ENCODE data around the gene FAIM2. TPM values are rescaled to one million over a fixed set of nuclear protein-coding genes. Genes with fewer than 3 reads are reported as not detected.

FAIM2 gene
- total RNA-seq, 1 experiment from 2014 or later: 0.18 TPM

GRCh38 chr12:49910331-49911212, 6.9 kb upstream of the FAIM2 start:
- Histone ChIP-seq H3K4me2 (ENCODE audit: low read length) (no peak overlapping the region), H4K20me1 (ENCODE audit: low read length) (no peaks in the 10 kb centered on the region), H3K4me3 (ENCODE audit: low read length) (no peak overlapping the region), H3F3A (ENCODE audit: low read length, unreplicated experiment) (no peaks in the 10 kb centered on the region), H3K9me2 (replicated peaks; ENCODE audit: low read length) (no peaks in the 10 kb centered on the region), H3K27me3 (ENCODE audit: low read length) (no peaks in the 10 kb centered on the region), H2AFZ (ENCODE audit: low read length) (no peak overlapping the region), H3K79me2 (ENCODE audit: low read length) (no peaks in the 10 kb centered on the region), H3K27ac (ENCODE audit: low read length) (no peak overlapping the region), H3K4me1 (ENCODE audit: insufficient read depth, low read length) (no peaks in the 10 kb centered on the region), H3K9me3 (ENCODE audit: low read length) (no peaks in the 10 kb centered on the region), H3K9ac (ENCODE audit: low read length) (no peak overlapping the region), H3K36me3 (ENCODE audit: low read depth, low read length) (no peaks in the 10 kb centered on the region)
- BruUV-seq (replicated peaks): no TSS peak
- ATAC-seq (no peak), DNase-seq (no peak)
- ChIA-PET POLR2A (ENCODE audit: unreplicated experiment) (no interaction called here), CTCF (no interaction called here)
- TF ChIP-seq EZH2 (IDR thresholded peaks at IDR 0.05; ENCODE audit: low read length, unreplicated experiment) (no peak), EZH2phosphoT487 (IDR thresholded peaks at IDR 0.05; ENCODE audit: borderline replicate concordance, low read length) (no peak), CTCF (conservative IDR thresholded peaks at IDR 0.05; ENCODE audit: low read depth, low read length) (no peak)
- intact Hi-C loops (cut with micrococcal nuclease): no loop called here

- H3K4me3 ChIP-seq (ENCODE audit: low read length): no peak overlapping the region
- CTCF ChIA-PET: no interaction called here
- POLR2A ChIA-PET (ENCODE audit: unreplicated experiment): no interaction called here
- H3K9me2 ChIP-seq (replicated peaks; ENCODE audit: low read length): no peaks in the 10 kb centered on the region
- no peak overlapping the region for H2AFZ ChIP-seq (ENCODE audit: low read length)
- ATAC-seq (no peak), DNase-seq (no peak)
- no peaks in the 10 kb centered on the region for H3K4me1 ChIP-seq (ENCODE audit: insufficient read depth, low read length)
- H3K4me2 ChIP-seq (ENCODE audit: low read length): no peak overlapping the region
- TF ChIP-seq EZH2phosphoT487 (IDR thresholded peaks at IDR 0.05; ENCODE audit: borderline replicate concordance, low read length) (no peak), CTCF (conservative IDR thresholded peaks at IDR 0.05; ENCODE audit: low read depth, low read length) (no peak), EZH2 (IDR thresholded peaks at IDR 0.05; ENCODE audit: low read length, unreplicated experiment) (no peak)
- no peaks in the 10 kb centered on the region for H3K79me2 ChIP-seq (ENCODE audit: low read length)
- intact Hi-C loops (cut with micrococcal nuclease): no loop called here
- no TSS peak for BruUV-seq (replicated peaks)
- H3K27ac ChIP-seq (ENCODE audit: low read length): no peak overlapping the region
- H3F3A ChIP-seq (ENCODE audit: low read length, unreplicated experiment): no peaks in the 10 kb centered on the region
- H3K9me3 ChIP-seq (ENCODE audit: low read length): no peaks in the 10 kb centered on the region
- H3K9ac ChIP-seq (ENCODE audit: low read length): no peak overlapping the region
- no peaks in the 10 kb centered on the region for H3K27me3 ChIP-seq (ENCODE audit: low read length)
- no peaks in the 10 kb centered on the region for H3K36me3 ChIP-seq (ENCODE audit: low read depth, low read length)
- no peaks in the 10 kb centered on the region for H4K20me1 ChIP-seq (ENCODE audit: low read length)
These were observed 6.1 kb upstream of the FAIM2 start for GRCh38 chr12:49909826-49910225.

- Histone ChIP-seq H3K36me3 (ENCODE audit: low read depth, low read length) (no peaks in the 10 kb centered on the region), H3K27ac (ENCODE audit: low read length) (no peak overlapping the region), H3K4me3 (ENCODE audit: low read length) (no peak overlapping the region), H3K27me3 (ENCODE audit: low read length) (no peaks in the 10 kb centered on the region), H2AFZ (ENCODE audit: low read length) (no peak overlapping the region), H3K79me2 (ENCODE audit: low read length) (no peaks in the 10 kb centered on the region), H3K9ac (ENCODE audit: low read length) (no peak overlapping the region), H3F3A (ENCODE audit: low read length, unreplicated experiment) (no peaks in the 10 kb centered on the region), H3K9me3 (ENCODE audit: low read length) (no peaks in the 10 kb centered on the region), H3K4me2 (ENCODE audit: low read length) (no peak overlapping the region), H3K9me2 (replicated peaks; ENCODE audit: low read length) (no peaks in the 10 kb centered on the region), H4K20me1 (ENCODE audit: low read length) (no peaks in the 10 kb centered on the region), H3K4me1 (ENCODE audit: insufficient read depth, low read length) (no peaks in the 10 kb centered on the region)
- intact Hi-C loops (cut with micrococcal nuclease): no loop called here
- no peak for ATAC-seq
- DNase-seq: no peak
- POLR2A ChIA-PET (ENCODE audit: unreplicated experiment): no interaction called here
- no TSS peak for BruUV-seq (replicated peaks)
- CTCF ChIA-PET: no interaction called here
- TF ChIP-seq CTCF (conservative IDR thresholded peaks at IDR 0.05; ENCODE audit: low read depth, low read length) (no peak), EZH2phosphoT487 (IDR thresholded peaks at IDR 0.05; ENCODE audit: borderline replicate concordance, low read length) (no peak), EZH2 (IDR thresholded peaks at IDR 0.05; ENCODE audit: low read length, unreplicated experiment) (no peak)
These were observed 5.7 kb upstream of the FAIM2 start for GRCh38 chr12:49909356-49909755.

All from PC-3 (cell line).